Keratinocyte (primary cell): ENCODE data around the gene CLTRN. TPM values are rescaled to one million over a fixed set of nuclear protein-coding genes. Genes with fewer than 3 reads are reported as not detected.

Experiments used
- DNase-seq: peaks from one replicate; pipeline ENCODE4 v3.0.0-alpha.2; 2011; ENCODE audit warnings: low read depth, missing footprints, low spot score
- FAIRE-seq: peaks from 2 replicates; lab custom pipeline; 2011; peaks lifted over from hg19 to GRCh38; lab: Jason Lieb, UNC
- H2AFZ ChIP-seq: 2 replicates; pipeline ENCODE4 v1.6.0; 2012; ENCODE audit warnings: low read length, control low read depth, inconsistent platforms; ENCODE audit not compliant: control insufficient read depth
- H3K27ac ChIP-seq: 2 replicates; pipeline ENCODE4 v1.5.1; 2011; ENCODE audit warnings: low read length; ENCODE audit not compliant: control insufficient read depth, insufficient read depth
- H3K27me3 ChIP-seq: 3 replicates; pipeline ENCODE4 v1.6.0; 2011; ENCODE audit warnings: low read length; ENCODE audit not compliant: control insufficient read depth, insufficient read depth; ENCODE audit errors: extremely low read depth
- H3K36me3 ChIP-seq, 2 experiments: 2 replicates in 1 of 2; 3 replicates in 1 of 2; pipeline ENCODE4 v1.5.1; 2011; ENCODE audit warnings: low read length in 2 of 2, mild to moderate bottlenecking in 1 of 2; ENCODE audit not compliant: control insufficient read depth in 2 of 2, insufficient read depth in 2 of 2; ENCODE audit errors: extremely low read depth in 1 of 2
- H3K4me1 ChIP-seq: 3 replicates; pipeline ENCODE4 v1.5.1; 2011; ENCODE audit warnings: low read length; ENCODE audit not compliant: control insufficient read depth, insufficient read depth; ENCODE audit errors: extremely low read depth
- H3K4me2 ChIP-seq: 3 replicates; pipeline ENCODE4 v1.6.0; 2011; ENCODE audit warnings: low read depth, low read length; ENCODE audit not compliant: control insufficient read depth, insufficient read depth; ENCODE audit errors: extremely low read depth
- H3K4me3 ChIP-seq, 3 experiments: fragments of 200-600 bp in 1 of 3; sonication (generic) in 1 of 3; 2 replicates in 2 of 3; 3 replicates in 1 of 3; pipeline ENCODE4 v1.5.1; 2011 to 2016; ENCODE audit warnings: low read length in 3 of 3, mild to moderate bottlenecking in 3 of 3, control low read depth in 2 of 3, inconsistent platforms in 1 of 3, low read depth in 1 of 3, mixed read lengths in 1 of 3, mixed run types in 1 of 3, moderate library complexity in 1 of 3; ENCODE audit not compliant: control insufficient read depth in 2 of 3, insufficient read depth in 2 of 3; ENCODE audit errors: extremely low read depth in 1 of 3
- H3K79me2 ChIP-seq: 2 replicates; pipeline ENCODE4 v1.6.0; 2012; ENCODE audit warnings: low read length; ENCODE audit not compliant: control insufficient read depth, insufficient read depth
- H3K9ac ChIP-seq: 3 replicates; pipeline ENCODE4 v1.6.0; 2011; ENCODE audit warnings: low read length; ENCODE audit not compliant: control insufficient read depth, insufficient read depth; ENCODE audit errors: extremely low read depth
- H3K9me1 ChIP-seq: 3 replicates; pipeline ENCODE4 v1.6.0; 2011; ENCODE audit warnings: low read length; ENCODE audit not compliant: control insufficient read depth, insufficient read depth; ENCODE audit errors: extremely low read depth
- H3K9me3 ChIP-seq: 2 replicates; pipeline ENCODE4 v1.5.1; 2012; ENCODE audit warnings: low read depth, low read length; ENCODE audit not compliant: control insufficient read depth
- H4K20me1 ChIP-seq: 3 replicates; pipeline ENCODE4 v1.6.0; 2011; ENCODE audit warnings: low read length; ENCODE audit not compliant: control insufficient read depth, insufficient read depth; ENCODE audit errors: extremely low read depth
- CTCF ChIP-seq, 3 experiments: IDR thresholded peaks in 1 of 3; conservative IDR thresholded peaks in 1 of 3; optimal IDR thresholded peaks in 1 of 3; 2 replicates in 2 of 3; 3 replicates in 1 of 3; pipeline versions ENCODE3 to v1.5.1; 2011; ENCODE audit warnings: low read length in 3 of 3, mild to moderate bottlenecking in 3 of 3, moderate library complexity in 2 of 3, control low read depth in 1 of 3, inconsistent platforms in 1 of 3; ENCODE audit not compliant: insufficient read depth in 2 of 3; ENCODE audit errors: extremely low read depth in 1 of 3
- EZH2 ChIP-seq: IDR thresholded peaks from one replicate; pipeline ENCODE4 v1.6.1; 2012; ENCODE audit warnings: inconsistent platforms, mild to moderate bottlenecking, low read length, moderate library complexity
- dilution Hi-C: fragments of 300-500 bp; cut with MboI; formaldehyde crosslinking; loops from one replicate; pipeline ENCODE4 v1.7.0; 2020; ENCODE audit warnings: low sequenced_read_pairs; ENCODE audit not compliant: extremely low pct_ligation_motif_present
- polyA plus RNA-seq, 5 experiments: library from polyadenylated mRNA; depleted of rRNA in 3 of 5; stranded (reverse) in 3 of 5; stranded (forward) in 1 of 5; unstranded in 1 of 5; fragments of >200 nt; gene quantifications; 1 replicate in 1 of 5; 2 replicates in 3 of 5; 3 replicates in 1 of 5; pipeline versions ENCODE4 v1.2.1 to v1.2.3, GENCODE V29; 2011 to 2012; ENCODE audit warnings: missing spikeins in 2 of 5, low read depth in 1 of 5, low replicate concordance in 1 of 5

The CLTRN gene
- polyA plus RNA-seq, 1 donor (not counting 4 experiments of a cell fraction or from before 2014, with no cell fraction given), result 1.4 TPM

- no peak overlapping the region for H2AFZ ChIP-seq
- no peak for TF ChIP-seq EZH2
- TF ChIP-seq CTCF (optimal IDR thresholded peaks at IDR 0.05 in 1 of 3, IDR thresholded peaks at IDR 0.05 in 1 of 3, conservative IDR thresholded peaks at IDR 0.05 in 1 of 3; ENCODE audit: extremely low read depth in 1 of 3, insufficient read depth in 2 of 3, low read length in 3 of 3), result no peak
- dilution Hi-C loops, result no loop called here
- no peak overlapping the region for H3K4me2 ChIP-seq
- FAIRE-seq (no peak), DNase-seq (no peak)
- no peaks in the 10 kb centered on the region for H4K20me1 ChIP-seq
- no peaks in the 10 kb centered on the region for H3K9me3 ChIP-seq
- no peaks in the 10 kb centered on the region for H3K27me3 ChIP-seq
- no peak overlapping the region for H3K9ac ChIP-seq
- H3K9me1 ChIP-seq, result no peaks in the 10 kb centered on the region
- H3K36me3 ChIP-seq, result no peaks in the 10 kb centered on the region
- H3K79me2 ChIP-seq, result no peaks in the 10 kb centered on the region
- no peak overlapping the region for H3K4me3 ChIP-seq
- no peak overlapping the region for H3K27ac ChIP-seq
- H3K4me1 ChIP-seq, result peaks cover 12% of the 10 kb centered on the region
These were observed 41.6 kb downstream of the CLTRN start for GRCh38 chrX:15623054-15623453.

- H3K27me3 ChIP-seq, result no peaks in the 10 kb centered on the region
- DNase-seq, result peak; percentile 81
- peak overlapping the region; percentile 25 for H3K4me2 ChIP-seq
- H3K4me3 ChIP-seq, result no peak overlapping the region
- no peak overlapping the region for H3K27ac ChIP-seq
- TF ChIP-seq CTCF (optimal IDR thresholded peaks at IDR 0.05 in 1 of 3, IDR thresholded peaks at IDR 0.05 in 1 of 3, conservative IDR thresholded peaks at IDR 0.05 in 1 of 3; ENCODE audit: extremely low read depth in 1 of 3, insufficient read depth in 2 of 3, low read length in 3 of 3) (no peak), EZH2 (no peak)
- no peak overlapping the region for H2AFZ ChIP-seq
- H3K9ac ChIP-seq, result no peak overlapping the region
- dilution Hi-C loops, result no loop called here
- no peaks in the 10 kb centered on the region for H4K20me1 ChIP-seq
- H3K9me3 ChIP-seq, result no peaks in the 10 kb centered on the region
- peak; percentile 87 for FAIRE-seq
- peaks cover 17% of the 10 kb centered on the region for H3K4me1 ChIP-seq
- H3K9me1 ChIP-seq, result no peaks in the 10 kb centered on the region
- no peaks in the 10 kb centered on the region for H3K36me3 ChIP-seq
- no peaks in the 10 kb centered on the region for H3K79me2 ChIP-seq
These were observed 45.4 kb downstream of the CLTRN start for GRCh38 chrX:15619053-15619755.
